RWPE2 (cell line): ENCODE measurements around the gene MUC2.
A peak's percentile ranks its signal among the peaks of the same experiment; 100 is the strongest.

Experiments used
- ATAC-seq: fragments of 200-7000 bp; cut with Tn5 transposase; 3 replicates; pipeline ENCODE4 v1.9.1; 2021; ENCODE audit warnings: low read depth
- DNase-seq: peaks from one replicate; pipeline ENCODE4 v3.0.0-alpha.2; 2020; ENCODE audit warnings: low spot score
- H3K27ac ChIP-seq: fragments of 450-650 bp; 2 replicates; pipeline ENCODE4 v1.5.1; 2017; ENCODE audit warnings: mild to moderate bottlenecking; ENCODE audit not compliant: poor library complexity, severe bottlenecking
- H3K27me3 ChIP-seq: fragments of 250-450 bp; sonication (Bioruptor Pico); 2 replicates; pipeline ENCODE4 v1.5.1; 2021; ENCODE audit warnings: mild to moderate bottlenecking, moderate library complexity; ENCODE audit not compliant: insufficient read depth, poor library complexity, severe bottlenecking
- H3K36me3 ChIP-seq: fragments of 250-450 bp; sonication (Bioruptor Pico); 2 replicates; pipeline ENCODE4 v1.5.1; 2020; ENCODE audit warnings: low read depth, mild to moderate bottlenecking, moderate library complexity
- H3K4me1 ChIP-seq: fragments of 250-450 bp; sonication (Bioruptor Pico); 2 replicates; pipeline ENCODE4 v1.5.1; 2021; ENCODE audit warnings: mild to moderate bottlenecking, moderate library complexity; ENCODE audit not compliant: insufficient read depth, poor library complexity, severe bottlenecking
- H3K4me3 ChIP-seq: fragments of 250-450 bp; sonication (Bioruptor Pico); 2 replicates; pipeline ENCODE4 v1.5.1; 2021; ENCODE audit warnings: mild to moderate bottlenecking, moderate library complexity; ENCODE audit not compliant: severe bottlenecking
- H3K9me3 ChIP-seq: fragments of 250-450 bp; sonication (Bioruptor Pico); 2 replicates; pipeline ENCODE4 v1.5.1; 2021; ENCODE audit warnings: mild to moderate bottlenecking, moderate library complexity; ENCODE audit not compliant: severe bottlenecking
- CTCF ChIP-seq: fragments of 450-650 bp; IDR thresholded peaks from one replicate; pipeline ENCODE4 v1.5.1; 2017; ENCODE audit warnings: mild to moderate bottlenecking, moderate library complexity; ENCODE audit not compliant: poor library complexity, severe bottlenecking

MUC2 gene

GRCh38 chr11:1041936-1042608 is 32.6 kb upstream of the MUC2 start:
- Histone ChIP-seq H3K27me3 (no peaks in the 10 kb centered on the region), H3K4me3 (no peak overlapping the region), H3K4me1 (no peaks in the 10 kb centered on the region), H3K36me3 (no peaks in the 10 kb centered on the region), H3K27ac (no peak overlapping the region), H3K9me3 (no peaks in the 10 kb centered on the region)
- ATAC-seq = no peak
- DNase-seq = no peak
- no peak for TF ChIP-seq CTCF

GRCh38 chr11:1042626-1043562 is 31.8 kb upstream of the MUC2 start:
- Histone ChIP-seq H3K27me3 (no peaks in the 10 kb centered on the region), H3K4me3 (no peak overlapping the region), H3K36me3 (no peaks in the 10 kb centered on the region), H3K4me1 (no peaks in the 10 kb centered on the region), H3K9me3 (no peaks in the 10 kb centered on the region), H3K27ac (no peak overlapping the region)
- DNase-seq (peak; percentile 34), ATAC-seq (no peak)
- no peak for TF ChIP-seq CTCF

- Histone ChIP-seq H3K4me1 (no peaks in the 10 kb centered on the region), H3K27ac (no peak overlapping the region), H3K4me3 (no peak overlapping the region), H3K36me3 (no peaks in the 10 kb centered on the region), H3K27me3 (no peaks in the 10 kb centered on the region), H3K9me3 (no peaks in the 10 kb centered on the region)
- no peak for TF ChIP-seq CTCF
- peak; percentile 19 for DNase-seq
- no peak for ATAC-seq
Observed at GRCh38 chr11:1043563-1044096, 31.0 kb upstream of the MUC2 start.

- ATAC-seq = no peak
- Histone ChIP-seq H3K36me3 (no peaks in the 10 kb centered on the region), H3K4me1 (no peaks in the 10 kb centered on the region), H3K27me3 (no peaks in the 10 kb centered on the region), H3K9me3 (no peaks in the 10 kb centered on the region), H3K27ac (no peak overlapping the region), H3K4me3 (no peak overlapping the region)
- no peak for DNase-seq
- TF ChIP-seq CTCF = no peak
Observed at GRCh38 chr11:1044160-1044559, 30.5 kb upstream of the MUC2 start.
